WTC11 (cell line): Measurements from ENCODE around the gene TANGO6. TPM values are rescaled to one million over a fixed set of nuclear protein-coding genes. Genes with fewer than 3 reads are reported as not detected.

Source experiments
- ATAC-seq: fragments of 200-7000 bp; cut with Tn5 transposase; 2 replicates; pipeline ENCODE4 v1.10.0; 2021; ENCODE audit warnings: mild to moderate bottlenecking, moderate library complexity
- CTCF ChIA-PET: fragments of 300-600 bp; sonication (Branson Sonifier 250); formaldehyde crosslinking; loops from one replicate; lab custom pipeline; 2021; ENCODE audit warnings: antibody characterized with exemption; lab: Charles Lee
- POLR2A ChIA-PET: fragments of 350-600 bp; sonication (Branson Sonifier 250); formaldehyde crosslinking; loops from one replicate; lab custom pipeline; 2021; ENCODE audit warnings: antibody characterized with exemption; lab: Charles Lee
- DNase-seq: peaks from one replicate; pipeline ENCODE4 v3.0.0; 2021; ENCODE audit warnings: low spot score
- H3K27ac Mint-ChIP-seq: 2 replicates; pipeline ENCODE4 v1.8.0; 2021; ENCODE audit warnings: mixed read lengths
- H3K27me3 Mint-ChIP-seq: 2 replicates; pipeline ENCODE4 v1.8.0; 2021; ENCODE audit warnings: low read depth, mild to moderate bottlenecking, moderate library complexity, mixed read lengths
- H3K36me3 Mint-ChIP-seq: 2 replicates; pipeline ENCODE4 v1.8.0; 2021; ENCODE audit warnings: mixed read lengths
- H3K4me1 Mint-ChIP-seq: 2 replicates; pipeline ENCODE4 v1.8.0; 2022; ENCODE audit warnings: mixed read lengths
- H3K4me3 Mint-ChIP-seq: 2 replicates; pipeline ENCODE4 v1.8.0; 2021; ENCODE audit warnings: mild to moderate bottlenecking, moderate library complexity, mixed read lengths
- H3K9me3 Mint-ChIP-seq: 2 replicates; pipeline ENCODE4 v1.8.0; 2021; ENCODE audit warnings: mixed read lengths
- ATF1 ChIP-seq: sonication (generic); formaldehyde crosslinking; IDR thresholded peaks from 2 replicates; pipeline ENCODE4 v1.8.1; 2023; ENCODE audit warnings: mild to moderate bottlenecking, moderate library complexity, missing genetic modification reagents
- JUN ChIP-seq: sonication (generic); formaldehyde crosslinking; IDR thresholded peaks from 2 replicates; pipeline ENCODE4 v1.8.0; 2023; ENCODE audit warnings: mild to moderate bottlenecking, missing genetic modification reagents
- PRRX2 ChIP-seq: fragments of 250-450 bp; sonication (Bioruptor Pico); IDR thresholded peaks from 2 replicates; pipeline ENCODE4 v1.8.0; 2021; ENCODE audit warnings: mild to moderate bottlenecking
- RELA ChIP-seq: sonication (generic); formaldehyde crosslinking; IDR thresholded peaks from 2 replicates; pipeline ENCODE4 v1.8.1; 2022; ENCODE audit warnings: missing genetic modification reagents, mild to moderate bottlenecking, borderline replicate concordance
- SMAD3 ChIP-seq: sonication (generic); formaldehyde crosslinking; IDR thresholded peaks from 2 replicates; pipeline ENCODE4 v1.8.0; 2022; ENCODE audit warnings: missing genetic modification reagents, mild to moderate bottlenecking, borderline replicate concordance
- TEAD1 ChIP-seq: sonication (generic); formaldehyde crosslinking; IDR thresholded peaks from 2 replicates; pipeline ENCODE4 v1.8.0; 2022; ENCODE audit warnings: mild to moderate bottlenecking, missing genetic modification reagents
- ZNF219 ChIP-seq: sonication (generic); formaldehyde crosslinking; IDR thresholded peaks from 2 replicates; pipeline ENCODE4 v1.8.0; 2023; ENCODE audit warnings: missing genetic modification reagents, mild to moderate bottlenecking, borderline replicate concordance
- ZNF423 ChIP-seq: fragments of 250-450 bp; sonication (Bioruptor Pico); IDR thresholded peaks from 2 replicates; pipeline ENCODE4 v2.1.2; 2022; ENCODE audit warnings: mild to moderate bottlenecking, moderate library complexity
- total RNA-seq: library from RNA; stranded (reverse); gene quantifications from 3 replicates; pipeline ENCODE4 v1.2.3, GENCODE V29; 2021
- TF ChIP-seq, protein P1 (sequence below): fragments of 250-450 bp; sonication (Bioruptor Pico); IDR thresholded peaks from 2 replicates; pipeline ENCODE4 v1.9.0; 2021; ENCODE audit warnings: mild to moderate bottlenecking
- TF ChIP-seq, protein P2 (sequence below): sonication (generic); formaldehyde crosslinking; IDR thresholded peaks from 2 replicates; pipeline ENCODE4 v1.8.1; 2022; ENCODE audit warnings: low read depth, missing genetic modification reagents, borderline replicate concordance
- TF ChIP-seq, protein P3 (sequence below): sonication (generic); formaldehyde crosslinking; IDR thresholded peaks from 2 replicates; pipeline ENCODE4 v1.8.1; 2023; ENCODE audit warnings: mild to moderate bottlenecking, missing genetic modification reagents, borderline replicate concordance
- TF ChIP-seq, protein P4 (sequence below): fragments of 250-450 bp; sonication (Bioruptor Pico); IDR thresholded peaks from 2 replicates; pipeline ENCODE4 v2.1.2; 2022; ENCODE audit warnings: mild to moderate bottlenecking, moderate library complexity
- TF ChIP-seq, protein P5 (sequence below): sonication (generic); formaldehyde crosslinking; IDR thresholded peaks from 2 replicates; pipeline ENCODE4 v1.8.1; 2023; ENCODE audit warnings: mild to moderate bottlenecking, missing genetic modification reagents
- TF ChIP-seq, protein P6 (sequence below): fragments of 250-450 bp; sonication (Bioruptor Pico); IDR thresholded peaks from 2 replicates; pipeline ENCODE4 v1.9.0; 2021; ENCODE audit warnings: moderate library complexity, mild to moderate bottlenecking, inconsistent platforms, borderline replicate concordance
- TF ChIP-seq, protein P7 (sequence below): sonication (generic); formaldehyde crosslinking; IDR thresholded peaks from 2 replicates; pipeline ENCODE4 v1.8.0; 2023; ENCODE audit warnings: missing genetic modification reagents

TANGO6 gene
- total RNA-seq, 1 experiment from 2014 or later = 15.6 TPM

DNA sequence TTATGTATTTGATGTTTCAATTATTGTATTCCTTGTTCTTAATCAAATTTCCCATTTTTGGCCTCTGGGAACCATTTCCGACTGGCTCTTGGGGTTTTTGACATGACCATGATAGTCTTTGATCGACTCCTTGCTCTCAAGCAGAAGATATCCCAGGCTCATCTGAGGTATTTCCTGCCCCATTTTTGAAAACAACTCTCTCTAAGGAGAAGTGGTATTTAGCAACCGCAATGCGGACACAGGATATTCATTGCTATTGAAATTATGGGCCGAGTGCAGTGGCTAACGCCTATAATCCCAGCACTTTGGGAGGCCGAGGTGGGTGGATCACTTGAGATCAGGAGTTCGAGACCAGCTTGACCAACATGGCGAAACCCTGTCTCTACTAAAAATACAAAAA, 5.5 kb downstream of the TANGO6 start:
- Mint-ChIP-seq H3K27ac (no peak overlapping the region), H3K4me3 (no peak overlapping the region), H3K4me1 (peaks cover 13% of the 10 kb centered on the region), H3K9me3 (no peaks in the 10 kb centered on the region), H3K27me3 (no peaks in the 10 kb centered on the region), H3K36me3 (no peaks in the 10 kb centered on the region)
- ChIA-PET CTCF (no interaction called here), POLR2A (no interaction called here)
- TF ChIP-seq, protein P1, sequence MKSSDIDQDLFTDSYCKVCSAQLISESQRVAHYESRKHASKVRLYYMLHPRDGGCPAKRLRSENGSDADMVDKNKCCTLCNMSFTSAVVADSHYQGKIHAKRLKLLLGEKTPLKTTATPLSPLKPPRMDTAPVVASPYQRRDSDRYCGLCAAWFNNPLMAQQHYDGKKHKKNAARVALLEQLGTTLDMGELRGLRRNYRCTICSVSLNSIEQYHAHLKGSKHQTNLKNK = no peak
- no peak for TF ChIP-seq SMAD3 (CRISPR knock-in tag)
- DNase-seq (no peak), ATAC-seq (no peak)

DNA sequence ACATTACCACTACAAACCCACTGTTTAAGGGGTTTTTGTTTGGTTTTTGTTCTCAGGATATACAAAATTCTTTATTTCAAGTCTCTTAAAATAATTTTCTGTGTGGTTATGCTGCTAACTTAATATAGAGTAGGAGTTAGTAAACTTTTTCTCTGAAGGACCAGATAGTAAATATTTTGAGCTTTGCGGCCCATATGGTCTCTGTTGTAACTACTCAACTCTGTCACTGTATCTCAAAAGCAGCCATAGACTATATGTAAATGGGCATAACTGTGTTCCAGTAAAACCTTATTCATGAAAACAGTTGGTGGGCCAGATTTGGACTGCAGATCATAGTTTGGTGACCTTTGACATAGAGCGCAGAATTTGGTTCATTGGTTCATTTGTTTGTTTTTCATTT, 7.2 kb downstream of the TANGO6 start:
- no peak for DNase-seq
- no peaks in the 10 kb centered on the region for H3K9me3 Mint-ChIP-seq
- ChIA-PET CTCF (no interaction called here), POLR2A (no interaction called here)
- ATAC-seq = no peak
- H3K27ac Mint-ChIP-seq = no peak overlapping the region
- peaks cover 5% of the 10 kb centered on the region; the same call in 1 of the 2 replicates for H3K4me1 Mint-ChIP-seq
- H3K27me3 Mint-ChIP-seq = no peaks in the 10 kb centered on the region
- no peak overlapping the region for H3K4me3 Mint-ChIP-seq
- TF ChIP-seq, protein P1 = no peak
- no peak for TF ChIP-seq TEAD1 (CRISPR knock-in tag)
- TF ChIP-seq RELA (CRISPR knock-in tag) = no peak
- TF ChIP-seq ZNF219 (CRISPR knock-in tag) = no peak
- TF ChIP-seq JUN (CRISPR knock-in tag) = no peak
- TF ChIP-seq ZNF423 (CRISPR knock-in tag) = no peak
- TF ChIP-seq, protein P2, sequence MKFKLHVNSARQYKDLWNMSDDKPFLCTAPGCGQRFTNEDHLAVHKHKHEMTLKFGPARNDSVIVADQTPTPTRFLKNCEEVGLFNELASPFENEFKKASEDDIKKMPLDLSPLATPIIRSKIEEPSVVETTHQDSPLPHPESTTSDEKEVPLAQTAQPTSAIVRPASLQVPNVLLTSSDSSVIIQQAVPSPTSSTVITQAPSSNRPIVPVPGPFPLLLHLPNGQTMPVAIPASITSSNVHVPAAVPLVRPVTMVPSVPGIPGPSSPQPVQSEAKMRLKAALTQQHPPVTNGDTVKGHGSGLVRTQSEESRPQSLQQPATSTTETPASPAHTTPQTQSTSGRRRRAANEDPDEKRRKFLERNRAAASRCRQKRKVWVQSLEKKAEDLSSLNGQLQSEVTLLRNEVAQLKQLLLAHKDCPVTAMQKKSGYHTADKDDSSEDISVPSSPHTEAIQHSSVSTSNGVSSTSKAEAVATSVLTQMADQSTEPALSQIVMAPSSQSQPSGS (CRISPR knock-in tag) = no peak
- TF ChIP-seq, protein P3, sequence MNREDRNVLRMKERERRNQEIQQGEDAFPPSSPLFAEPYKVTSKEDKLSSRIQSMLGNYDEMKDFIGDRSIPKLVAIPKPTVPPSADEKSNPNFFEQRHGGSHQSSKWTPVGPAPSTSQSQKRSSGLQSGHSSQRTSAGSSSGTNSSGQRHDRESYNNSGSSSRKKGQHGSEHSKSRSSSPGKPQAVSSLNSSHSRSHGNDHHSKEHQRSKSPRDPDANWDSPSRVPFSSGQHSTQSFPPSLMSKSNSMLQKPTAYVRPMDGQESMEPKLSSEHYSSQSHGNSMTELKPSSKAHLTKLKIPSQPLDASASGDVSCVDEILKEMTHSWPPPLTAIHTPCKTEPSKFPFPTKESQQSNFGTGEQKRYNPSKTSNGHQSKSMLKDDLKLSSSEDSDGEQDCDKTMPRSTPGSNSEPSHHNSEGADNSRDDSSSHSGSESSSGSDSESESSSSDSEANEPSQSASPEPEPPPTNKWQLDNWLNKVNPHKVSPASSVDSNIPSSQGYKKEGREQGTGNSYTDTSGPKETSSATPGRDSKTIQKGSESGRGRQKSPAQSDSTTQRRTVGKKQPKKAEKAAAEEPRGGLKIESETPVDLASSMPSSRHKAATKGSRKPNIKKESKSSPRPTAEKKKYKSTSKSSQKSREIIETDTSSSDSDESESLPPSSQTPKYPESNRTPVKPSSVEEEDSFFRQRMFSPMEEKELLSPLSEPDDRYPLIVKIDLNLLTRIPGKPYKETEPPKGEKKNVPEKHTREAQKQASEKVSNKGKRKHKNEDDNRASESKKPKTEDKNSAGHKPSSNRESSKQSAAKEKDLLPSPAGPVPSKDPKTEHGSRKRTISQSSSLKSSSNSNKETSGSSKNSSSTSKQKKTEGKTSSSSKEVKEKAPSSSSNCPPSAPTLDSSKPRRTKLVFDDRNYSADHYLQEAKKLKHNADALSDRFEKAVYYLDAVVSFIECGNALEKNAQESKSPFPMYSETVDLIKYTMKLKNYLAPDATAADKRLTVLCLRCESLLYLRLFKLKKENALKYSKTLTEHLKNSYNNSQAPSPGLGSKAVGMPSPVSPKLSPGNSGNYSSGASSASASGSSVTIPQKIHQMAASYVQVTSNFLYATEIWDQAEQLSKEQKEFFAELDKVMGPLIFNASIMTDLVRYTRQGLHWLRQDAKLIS (CRISPR knock-in tag) = no peak
- TF ChIP-seq, protein P4, sequence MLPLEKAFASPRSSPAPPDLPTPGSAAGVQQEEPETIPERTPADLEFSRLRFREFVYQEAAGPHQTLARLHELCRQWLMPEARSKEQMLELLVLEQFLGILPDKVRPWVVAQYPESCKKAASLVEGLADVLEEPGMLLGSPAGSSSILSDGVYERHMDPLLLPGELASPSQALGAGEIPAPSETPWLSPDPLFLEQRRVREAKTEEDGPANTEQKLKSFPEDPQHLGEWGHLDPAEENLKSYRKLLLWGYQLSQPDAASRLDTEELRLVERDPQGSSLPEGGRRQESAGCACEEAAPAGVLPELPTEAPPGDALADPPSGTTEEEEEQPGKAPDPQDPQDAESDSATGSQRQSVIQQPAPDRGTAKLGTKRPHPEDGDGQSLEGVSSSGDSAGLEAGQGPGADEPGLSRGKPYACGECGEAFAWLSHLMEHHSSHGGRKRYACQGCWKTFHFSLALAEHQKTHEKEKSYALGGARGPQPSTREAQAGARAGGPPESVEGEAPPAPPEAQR (CRISPR knock-in tag) = no peak
- no peak for TF ChIP-seq PRRX2 (CRISPR knock-in tag)
- TF ChIP-seq, protein P5, sequence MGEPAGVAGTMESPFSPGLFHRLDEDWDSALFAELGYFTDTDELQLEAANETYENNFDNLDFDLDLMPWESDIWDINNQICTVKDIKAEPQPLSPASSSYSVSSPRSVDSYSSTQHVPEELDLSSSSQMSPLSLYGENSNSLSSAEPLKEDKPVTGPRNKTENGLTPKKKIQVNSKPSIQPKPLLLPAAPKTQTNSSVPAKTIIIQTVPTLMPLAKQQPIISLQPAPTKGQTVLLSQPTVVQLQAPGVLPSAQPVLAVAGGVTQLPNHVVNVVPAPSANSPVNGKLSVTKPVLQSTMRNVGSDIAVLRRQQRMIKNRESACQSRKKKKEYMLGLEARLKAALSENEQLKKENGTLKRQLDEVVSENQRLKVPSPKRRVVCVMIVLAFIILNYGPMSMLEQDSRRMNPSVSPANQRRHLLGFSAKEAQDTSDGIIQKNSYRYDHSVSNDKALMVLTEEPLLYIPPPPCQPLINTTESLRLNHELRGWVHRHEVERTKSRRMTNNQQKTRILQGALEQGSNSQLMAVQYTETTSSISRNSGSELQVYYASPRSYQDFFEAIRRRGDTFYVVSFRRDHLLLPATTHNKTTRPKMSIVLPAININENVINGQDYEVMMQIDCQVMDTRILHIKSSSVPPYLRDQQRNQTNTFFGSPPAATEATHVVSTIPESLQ (CRISPR knock-in tag) = no peak
- TF ChIP-seq, protein P6, sequence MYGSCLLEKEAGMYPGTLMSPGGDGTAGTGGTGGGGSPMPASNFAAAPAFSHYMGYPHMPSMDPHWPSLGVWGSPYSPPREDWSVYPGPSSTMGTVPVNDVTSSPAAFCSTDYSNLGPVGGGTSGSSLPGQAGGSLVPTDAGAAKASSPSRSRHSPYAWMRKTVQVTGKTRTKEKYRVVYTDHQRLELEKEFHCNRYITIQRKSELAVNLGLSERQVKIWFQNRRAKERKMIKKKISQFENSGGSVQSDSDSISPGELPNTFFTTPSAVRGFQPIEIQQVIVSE (CRISPR knock-in tag) = no peak
- TF ChIP-seq ATF1 (CRISPR knock-in tag) = no peak
- TF ChIP-seq, protein P7, sequence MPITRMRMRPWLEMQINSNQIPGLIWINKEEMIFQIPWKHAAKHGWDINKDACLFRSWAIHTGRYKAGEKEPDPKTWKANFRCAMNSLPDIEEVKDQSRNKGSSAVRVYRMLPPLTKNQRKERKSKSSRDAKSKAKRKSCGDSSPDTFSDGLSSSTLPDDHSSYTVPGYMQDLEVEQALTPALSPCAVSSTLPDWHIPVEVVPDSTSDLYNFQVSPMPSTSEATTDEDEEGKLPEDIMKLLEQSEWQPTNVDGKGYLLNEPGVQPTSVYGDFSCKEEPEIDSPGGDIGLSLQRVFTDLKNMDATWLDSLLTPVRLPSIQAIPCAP (CRISPR knock-in tag) = no peak
- no peaks in the 10 kb centered on the region for H3K36me3 Mint-ChIP-seq
